GM19043 (cell line): ENCODE results near the gene DNAJC1.

Source experiments
- ATAC-seq: cut with Tn5 transposase; IDR thresholded peaks from one replicate; pipeline ENCODE4 v1.9.1; 2021; ENCODE audit warnings: low read depth; ENCODE audit not compliant: unreplicated experiment

Gene DNAJC1

GRCh38 chr10:21707498-21707897 lies 296.0 kb downstream of the DNAJC1 start:
- ATAC-seq: no peak
